GM21515 (cell line): ENCODE results near the gene ILF2.
"Not testable (repeated sequence)": the region's sequence is repeated elsewhere in the genome, so short reads cannot be mapped to it uniquely, and the experiment has no call there.

Experiments used
- ATAC-seq: cut with Tn5 transposase; IDR thresholded peaks from one replicate; pipeline ENCODE4 v1.9.1; 2021; ENCODE audit not compliant: unreplicated experiment

Gene ILF2

GRCh38 chr1:153679337-153680119 is 8.7 kb upstream of the ILF2 start:
- no peak for ATAC-seq

- ATAC-seq: no peak
Observed at GRCh38 chr1:153678519-153679336, 7.9 kb upstream of the ILF2 start, which contains the start of gene NPR1. Gene NPR1, plus strand, starts transcription at chr1:153678688. Its CDS starts 421 bp downstream, at chr1:153679109.

DNA sequence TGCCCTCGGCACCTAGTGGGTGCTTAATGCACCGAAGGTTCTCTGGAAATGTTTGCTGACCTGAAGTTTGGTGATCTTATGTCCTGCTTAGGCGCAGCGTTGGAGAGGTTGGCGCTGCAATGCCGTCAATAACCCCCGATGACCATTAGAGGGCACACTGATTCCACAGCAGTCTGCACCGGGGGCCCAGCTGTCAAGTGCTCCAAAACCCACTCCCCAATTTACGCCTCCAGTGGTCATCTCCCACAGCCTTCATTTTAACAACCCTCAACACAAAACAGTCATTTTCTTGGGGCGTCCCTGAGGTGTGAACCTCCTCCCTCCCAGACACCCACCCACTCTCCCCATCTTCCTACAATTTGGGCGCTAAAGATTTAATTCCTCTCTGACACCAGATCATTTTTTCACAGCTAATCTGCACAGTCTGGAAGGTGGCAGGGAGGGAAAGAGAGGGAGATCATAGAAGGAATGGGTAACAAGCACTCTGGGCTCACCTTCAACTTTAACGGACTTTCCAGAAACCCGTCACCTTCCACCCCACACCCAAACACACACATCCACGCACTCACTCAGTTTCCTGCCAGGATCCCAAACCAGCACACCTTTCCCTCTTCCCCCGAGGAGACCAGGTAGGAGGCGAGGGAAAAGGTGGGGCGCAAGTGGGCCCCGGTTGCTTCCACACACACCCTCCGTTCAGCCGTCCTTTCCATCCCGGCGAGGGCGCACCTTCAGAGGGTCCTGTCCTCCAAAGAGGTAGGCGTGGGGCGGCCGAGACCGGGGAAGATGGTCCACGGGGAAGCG is 7.1 kb upstream of the ILF2 start:
- no peak for ATAC-seq

- ATAC-seq: no peak
Observed at GRCh38 chr1:153673511-153673910, 2.7 kb upstream of the ILF2 start.

GRCh38 chr1:153671628-153672353 is 998 bp upstream of the ILF2 start:
- peak; percentile 7 for ATAC-seq

GRCh38 chr1:153670257-153670858 is 435 bp downstream of the ILF2 start:
- no peak for ATAC-seq

- no peak for ATAC-seq
Observed at GRCh38 chr1:153669606-153670005, 1.2 kb downstream of the ILF2 start.

- ATAC-seq: not testable (repeated sequence)
Observed at GRCh38 chr1:153668672-153669071, 2.1 kb downstream of the ILF2 start.

DNA sequence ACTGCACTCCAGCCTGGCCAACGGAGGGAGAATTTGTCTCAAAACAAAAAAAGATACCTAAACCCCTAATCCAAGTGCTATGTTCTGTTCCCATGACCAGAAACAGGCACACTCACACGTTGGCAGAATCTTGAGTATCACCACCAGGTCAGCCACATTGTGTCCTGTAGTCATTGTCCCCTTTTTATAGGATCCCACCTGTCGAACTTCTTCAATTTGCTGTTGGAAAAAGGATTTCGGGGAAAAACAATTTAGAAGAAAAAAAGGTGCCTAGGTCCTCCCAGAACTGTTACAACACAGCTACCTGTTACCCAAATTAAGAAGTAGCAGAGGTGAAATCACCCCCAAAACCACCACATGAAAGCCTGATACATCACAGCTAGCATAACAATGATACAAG is 3.4 kb downstream of the ILF2 start:
- no peak for ATAC-seq

DNA sequence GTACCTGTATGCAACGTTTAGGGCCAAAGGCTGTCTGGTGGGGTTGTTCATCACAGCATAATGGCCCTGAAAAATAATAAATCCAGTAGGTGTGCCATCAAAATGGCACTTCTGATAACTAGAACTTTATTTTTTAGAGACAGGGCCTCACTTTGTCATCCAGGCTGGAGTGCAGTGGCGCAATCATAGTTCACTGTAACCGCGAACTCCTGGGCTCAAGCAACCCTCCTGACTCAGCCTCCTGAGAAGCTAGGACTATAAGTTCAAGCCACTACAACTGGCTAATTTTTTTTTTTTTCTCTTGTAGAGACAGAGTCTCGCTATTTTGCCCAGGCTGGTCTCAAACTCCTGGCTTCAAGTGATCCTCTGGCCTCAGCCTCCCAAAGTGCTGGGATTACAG is 7.6 kb downstream of the ILF2 start:
- ATAC-seq: no peak

- ATAC-seq: no peak
Observed at GRCh38 chr1:153662269-153662668, 8.5 kb downstream of the ILF2 start.

DNA sequence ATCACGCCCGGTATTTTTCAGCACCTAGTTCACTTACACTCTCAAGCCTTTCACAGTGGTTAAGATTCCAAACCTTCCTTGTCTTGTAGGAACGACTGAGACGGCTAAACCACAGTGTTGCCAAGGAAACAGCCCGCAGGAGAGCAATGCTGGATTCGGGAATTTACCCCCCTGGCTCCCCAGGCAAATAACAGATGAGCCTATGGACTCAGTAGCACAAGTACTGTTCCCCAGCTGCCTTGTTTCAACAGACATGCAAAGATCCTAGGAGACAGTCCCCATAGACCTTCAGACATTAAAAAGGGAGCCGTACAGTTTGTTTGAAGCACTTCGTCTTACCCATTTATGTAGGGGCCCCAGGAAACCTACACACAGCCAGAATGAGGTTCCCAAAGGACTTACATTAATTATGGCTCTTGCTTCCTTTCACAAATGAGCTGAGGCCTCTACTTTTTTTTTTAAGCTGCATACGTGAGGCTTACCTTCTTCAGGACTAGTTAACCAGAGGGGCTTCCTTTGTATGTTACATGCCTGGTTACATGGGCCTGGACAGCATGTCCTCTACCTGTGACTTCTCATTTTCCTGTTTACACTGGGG is 9.6 kb downstream of the ILF2 start:
- no peak for ATAC-seq

- ATAC-seq: no peak
Observed at GRCh38 chr1:153659656-153660055, 11.1 kb downstream of the ILF2 start.

DNA sequence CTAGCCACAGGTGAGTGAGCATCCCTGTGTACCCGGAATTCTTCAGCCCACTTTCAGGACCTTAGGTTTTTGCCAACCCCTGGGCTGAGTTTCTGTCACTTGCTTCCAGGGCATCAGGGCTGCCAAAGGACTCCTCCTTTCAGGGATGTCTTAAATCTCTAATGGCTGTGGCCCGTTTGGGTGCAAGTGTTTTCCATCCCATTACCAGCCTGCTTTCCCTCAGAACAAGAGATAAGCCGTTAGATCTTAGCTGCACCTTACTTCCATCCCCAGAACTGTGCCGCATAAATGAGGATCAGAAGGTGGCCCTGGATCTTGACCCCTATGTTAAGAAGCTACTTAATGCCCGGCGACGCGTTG is 11.6 kb downstream of the ILF2 start:
- ATAC-seq: peak; percentile 4

GRCh38 chr1:153658400-153659174 is 12.2 kb downstream of the ILF2 start, which contains the start of gene SNAPIN:
Gene SNAPIN, plus strand, starts transcription at chr1:153658703. Its CDS starts 41 bp downstream, at chr1:153658744.
- ATAC-seq: peak; percentile 83

DNA sequence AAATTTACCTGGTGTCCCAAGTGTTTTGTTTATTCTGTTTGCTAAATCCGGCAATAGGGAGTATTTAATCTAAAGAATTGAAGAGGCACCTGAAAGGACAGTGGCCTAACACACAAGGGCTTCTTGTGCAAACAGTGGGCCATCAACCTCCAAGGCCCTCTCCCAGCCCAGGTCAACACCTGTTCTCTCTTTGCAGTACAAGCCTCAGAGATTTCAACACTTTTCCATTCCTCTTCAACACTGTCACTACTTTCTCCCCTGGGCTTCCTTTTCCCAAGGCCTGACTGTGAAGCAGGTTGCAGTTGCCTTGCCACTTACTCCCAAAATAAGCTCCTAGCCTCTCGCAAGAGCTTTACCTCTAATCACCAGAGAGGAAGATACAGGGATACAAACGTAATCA is 15.5 kb downstream of the ILF2 start:
- ATAC-seq: no peak

DNA sequence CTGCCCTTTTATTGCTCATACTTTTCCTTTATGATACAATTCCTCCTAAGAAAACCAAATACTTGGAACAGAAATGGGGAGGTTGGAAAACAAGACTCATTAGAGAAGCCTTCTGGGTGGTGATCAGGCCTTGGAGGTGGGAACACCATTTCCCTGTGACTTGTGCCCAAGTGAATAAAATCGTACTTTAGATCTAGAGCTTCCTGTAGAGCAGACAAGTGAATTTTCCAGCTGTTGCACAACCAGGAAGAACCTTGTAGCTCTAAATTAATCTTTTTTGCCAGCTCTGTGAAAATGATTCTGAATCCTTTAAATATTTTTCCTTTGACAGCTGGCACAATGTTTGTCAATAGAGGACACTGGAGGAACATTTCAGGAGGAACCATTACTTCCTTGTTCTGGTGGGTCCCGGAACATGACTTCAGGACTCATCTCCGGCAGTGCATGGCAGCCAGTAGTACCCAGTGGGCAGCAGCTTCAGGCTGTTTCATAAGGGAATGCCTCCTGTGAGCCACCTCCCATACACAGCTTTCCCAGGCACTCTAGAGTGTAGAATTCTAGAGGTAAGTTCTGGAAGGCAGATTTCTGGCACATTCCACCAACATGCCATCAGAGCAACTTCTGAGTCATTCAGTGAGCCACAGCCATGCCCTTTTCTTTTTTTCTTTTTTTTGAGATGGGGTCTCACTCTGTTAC is 17.8 kb downstream of the ILF2 start:
- no peak for ATAC-seq

- ATAC-seq: no peak
Observed at GRCh38 chr1:153651771-153652170, 19.0 kb downstream of the ILF2 start.

GRCh38 chr1:153649863-153650235 is 20.9 kb downstream of the ILF2 start:
- no peak for ATAC-seq
